IMR-90 (cell line): ENCODE measurements around the gene RCN1. TPM values are rescaled to one million over a fixed set of nuclear protein-coding genes. Genes with fewer than 3 reads are reported as not detected.

ENCODE experiments used
- ATAC-seq: fragments of 200-7000 bp; cut with Tn5 transposase; 2 replicates; pipeline ENCODE4 v1.9.1; 2020; ENCODE audit warnings: low read depth, mild to moderate bottlenecking, moderate library complexity
- BruUV-seq: library from RNA; stranded (reverse); fragments of 400-500 nt; replicated peaks from 2 replicates; lab custom pipeline; 2021; lab: Mats Ljungman, UMichigan
- CTCF ChIA-PET: fragments of 300-600 bp; formaldehyde crosslinking; extraction: SDS; loops from one replicate; lab custom pipeline; 2021; ENCODE audit warnings: antibody characterized with exemption; lab: Yijun Ruan, JAX
- POLR2A ChIA-PET: fragments of 300-600 bp; sonication (Branson Sonifier 250); formaldehyde crosslinking; loops from one replicate; lab custom pipeline; 2022; ENCODE audit warnings: antibody characterized with exemption; ENCODE audit not compliant: unreplicated experiment; lab: Charles Lee
- DNase-seq: peaks from one replicate; pipeline ENCODE4 v3.0.0; 2013
- H2AFZ ChIP-seq: replicated peaks from 2 replicates; pipeline ENCODE3; 2013; ENCODE audit warnings: low read length, mild to moderate bottlenecking; ENCODE audit not compliant: poor library complexity
- H2AK5ac ChIP-seq: 2 replicates; pipeline ENCODE4 v1.6.1; 2013; ENCODE audit warnings: low read depth, low read length, inconsistent platforms
- H2AK9ac ChIP-seq: replicated peaks from 2 replicates; pipeline ENCODE3; 2013; ENCODE audit warnings: mild to moderate bottlenecking, low read depth, low read length, moderate library complexity; ENCODE audit not compliant: poor library complexity
- H2BK120ac ChIP-seq: 2 replicates; pipeline ENCODE4 v1.6.1; 2013; ENCODE audit warnings: low read depth, low read length, inconsistent platforms
- H2BK15ac ChIP-seq: 3 replicates; pipeline ENCODE4 v1.6.1; 2013; ENCODE audit warnings: low read depth, low read length, inconsistent platforms
- H2BK20ac ChIP-seq: 2 replicates; pipeline ENCODE4 v1.6.1; 2013; ENCODE audit warnings: low read depth, mild to moderate bottlenecking, inconsistent platforms, low read length, moderate library complexity
- H2BK5ac ChIP-seq: 2 replicates; pipeline ENCODE4 v1.6.1; 2013; ENCODE audit warnings: mild to moderate bottlenecking, low read depth, low read length, inconsistent platforms; ENCODE audit not compliant: poor library complexity, severe bottlenecking
- H3K14ac ChIP-seq: replicated peaks from 2 replicates; pipeline ENCODE4 v1.6.1; 2013; ENCODE audit warnings: low read depth, low read length, inconsistent platforms
- H3K18ac ChIP-seq: 2 replicates; pipeline ENCODE4 v1.6.1; 2013; ENCODE audit warnings: low read depth, low read length, control low read depth
- H3K23ac ChIP-seq: 2 replicates; pipeline ENCODE4 v1.6.1; 2013; ENCODE audit warnings: low read depth, low read length, inconsistent platforms
- H3K27ac ChIP-seq: 2 replicates; pipeline ENCODE4 v1.5.1; 2013; ENCODE audit warnings: mild to moderate bottlenecking, control low read depth, low read length; ENCODE audit not compliant: insufficient read depth
- H3K27me3 ChIP-seq: 2 replicates; pipeline ENCODE4 v1.6.1; 2013; ENCODE audit warnings: low read length; ENCODE audit not compliant: control insufficient read depth, insufficient read depth
- H3K36me3 ChIP-seq: 2 replicates; pipeline ENCODE4 v1.6.1; 2013; ENCODE audit warnings: low read length, mixed read lengths; ENCODE audit not compliant: control insufficient read depth, insufficient read depth
- H3K4ac ChIP-seq: 2 replicates; pipeline ENCODE4 v1.6.1; 2013; ENCODE audit warnings: low read depth, low read length, inconsistent platforms
- H3K4me1 ChIP-seq: 2 replicates; pipeline ENCODE4 v1.6.1; 2013; ENCODE audit warnings: low read length, mixed read lengths; ENCODE audit not compliant: control insufficient read depth, insufficient read depth
- H3K4me2 ChIP-seq: 2 replicates; pipeline ENCODE4 v1.6.1; 2013; ENCODE audit warnings: low read depth, mild to moderate bottlenecking, control low read depth, low read length, moderate library complexity
- H3K4me3 ChIP-seq: 2 replicates; pipeline ENCODE4 v1.5.1; 2013; ENCODE audit warnings: low read depth, mild to moderate bottlenecking, control low read depth, low read length, moderate library complexity; ENCODE audit not compliant: insufficient read depth
- H3K56ac ChIP-seq: 2 replicates; pipeline ENCODE4 v1.6.1; 2013; ENCODE audit warnings: low read length, inconsistent platforms; ENCODE audit not compliant: insufficient read depth; ENCODE audit errors: extremely low read depth
- H3K79me1 ChIP-seq, 2 experiments: 2 replicates each; pipeline ENCODE4 v1.6.1; 2013; ENCODE audit warnings: low read length in 2 of 2, inconsistent platforms in 1 of 2, low read depth in 1 of 2
- H3K9ac ChIP-seq: 2 replicates; pipeline ENCODE4 v1.6.1; 2013; ENCODE audit warnings: low read depth, low read length, control low read depth
- H3K9me1 ChIP-seq: 2 replicates; pipeline ENCODE4 v1.6.1; 2013; ENCODE audit warnings: low read length, inconsistent platforms; ENCODE audit not compliant: insufficient read depth
- H3K9me3 ChIP-seq: 2 replicates; pipeline ENCODE4 v1.6.1; 2013; ENCODE audit warnings: low read length; ENCODE audit not compliant: control insufficient read depth, insufficient read depth
- H4K20me1 ChIP-seq: 2 replicates; pipeline ENCODE4 v1.6.1; 2013; ENCODE audit warnings: low read length, inconsistent platforms; ENCODE audit not compliant: insufficient read depth
- H4K5ac ChIP-seq: 2 replicates; pipeline ENCODE4 v1.6.1; 2013; ENCODE audit warnings: mild to moderate bottlenecking, low read depth, low read length, control low read depth
- H4K8ac ChIP-seq, 2 experiments: 2 replicates each; pipeline ENCODE4 v1.6.1; 2013; ENCODE audit warnings: low read depth in 2 of 2, low read length in 2 of 2, control low read depth in 1 of 2, inconsistent platforms in 1 of 2
- H4K91ac ChIP-seq: 2 replicates; pipeline ENCODE4 v1.6.1; 2013; ENCODE audit warnings: low read depth, low read length, inconsistent platforms; ENCODE audit not compliant: insufficient read depth
- BHLHE40 ChIP-seq: fragments of 150-350 bp; IDR thresholded peaks from 2 replicates; pipeline ENCODE4 v1.6.1; 2016; ENCODE audit warnings: mild to moderate bottlenecking, low read depth, low read length
- MXI1 ChIP-seq: IDR thresholded peaks from 2 replicates; pipeline ENCODE4 v1.6.1; 2012; ENCODE audit warnings: low read depth, mild to moderate bottlenecking, low read length, moderate library complexity, borderline replicate concordance
- NFE2L2 ChIP-seq: fragments of 150-350 bp; IDR thresholded peaks from 2 replicates; pipeline ENCODE4 v1.6.1; 2016; ENCODE audit warnings: low read depth, mild to moderate bottlenecking, low read length
- WGBS, 2 experiments: methylation state at CpG; one replicate each; pipeline versions ENCODE4 v1.1.5 to v1.1.7; 2013; ENCODE audit warnings: missing lambda C conversion rate in 2 of 2; ENCODE audit not compliant: insufficient read length in 1 of 2; ENCODE audit errors: extremely low coverage in 2 of 2; 5-methylcytosine and 5-hydroxymethylcytosine counted together
- dilution Hi-C: fragments of 300-500 bp; cut with HindIII; formaldehyde crosslinking; loops from one replicate; pipeline ENCODE4 v1.14.3; 2018; ENCODE audit warnings: low sequenced_read_pairs; ENCODE audit not compliant: unreplicated experiment
- in situ Hi-C: fragments of 300-500 bp; cut with MboI; formaldehyde crosslinking; loops from 3 replicates; pipeline ENCODE4 v1.14.3; 2019; ENCODE audit warnings: low sequenced_read_pairs, inconsistent platforms, mixed read lengths
- intact Hi-C: fragments of 100-400 bp; cut with micrococcal nuclease; formaldehyde crosslinking; loops from 2 replicates; pipeline ENCODE4 v1.10.0; 2022
- polyA plus RNA-seq, 3 experiments: library from polyadenylated mRNA; depleted of rRNA; stranded (reverse); fragments of >200 nt; gene quantifications; 2 replicates each; pipeline ENCODE4 v1.2.3, GENCODE V29; 2012; ENCODE audit warnings: low replicate concordance in 1 of 3
- total RNA-seq: library from RNA; depleted of rRNA; stranded (reverse); fragments of >200 nt; gene quantifications from 2 replicates; pipeline ENCODE4 v1.2.3, GENCODE V29; 2012
- TF ChIP-seq, protein P1 (sequence below): fragments of 150-350 bp; IDR thresholded peaks from 2 replicates; pipeline ENCODE4 v1.6.1; 2016; ENCODE audit warnings: low read depth, mild to moderate bottlenecking, low read length, moderate library complexity, borderline replicate concordance

The RCN1 gene
- total and polyA plus RNA-seq, 2 of the 4 experiments (the other 2 are of a cell fraction): 129 to 193 TPM

DNA sequence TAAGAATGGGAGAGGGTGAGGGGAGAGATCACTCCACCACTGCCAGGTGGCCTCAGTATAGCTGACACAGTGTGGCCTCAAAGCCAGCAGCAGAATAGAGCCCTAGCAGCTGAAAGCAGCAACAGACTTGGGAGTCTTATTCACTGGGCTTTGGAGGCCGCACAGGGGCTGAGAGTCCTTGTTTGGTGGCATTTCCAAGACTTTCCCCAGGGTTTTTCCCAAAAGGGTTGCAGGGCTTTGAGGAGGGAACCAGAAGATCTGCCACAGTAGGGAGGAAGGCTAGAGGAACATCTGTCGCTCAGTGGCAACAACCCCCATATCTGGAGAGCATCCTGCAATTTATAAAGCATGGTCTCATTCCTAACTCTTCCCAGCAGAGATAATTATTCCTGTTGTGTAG lies 35.0 kb upstream of the RCN1 start:
- no peak overlapping the region for H2AFZ ChIP-seq
- H3K27ac ChIP-seq: no peak overlapping the region
- ATAC-seq (no peak), DNase-seq (no peak)
- H4K20me1 ChIP-seq: no peaks in the 10 kb centered on the region
- ChIA-PET POLR2A (no interaction called here), CTCF (interaction anchor here (1.4 kb wide), 1 partner anchor 16 kb away, joined by 3 read pairs; no protein-coding TSS in a partner anchor)
- intact Hi-C loops: no loop called here
- H3K18ac ChIP-seq: no peak overlapping the region
- TF ChIP-seq, protein P1, sequence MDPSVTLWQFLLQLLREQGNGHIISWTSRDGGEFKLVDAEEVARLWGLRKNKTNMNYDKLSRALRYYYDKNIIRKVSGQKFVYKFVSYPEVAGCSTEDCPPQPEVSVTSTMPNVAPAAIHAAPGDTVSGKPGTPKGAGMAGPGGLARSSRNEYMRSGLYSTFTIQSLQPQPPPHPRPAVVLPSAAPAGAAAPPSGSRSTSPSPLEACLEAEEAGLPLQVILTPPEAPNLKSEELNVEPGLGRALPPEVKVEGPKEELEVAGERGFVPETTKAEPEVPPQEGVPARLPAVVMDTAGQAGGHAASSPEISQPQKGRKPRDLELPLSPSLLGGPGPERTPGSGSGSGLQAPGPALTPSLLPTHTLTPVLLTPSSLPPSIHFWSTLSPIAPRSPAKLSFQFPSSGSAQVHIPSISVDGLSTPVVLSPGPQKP: no peak
- TF ChIP-seq BHLHE40 (no peak), NFE2L2 (no peak), MXI1 (no peak)
- no peak overlapping the region for H2BK5ac ChIP-seq
- H3K23ac ChIP-seq: no peak overlapping the region
- H2BK15ac ChIP-seq: no peak overlapping the region
- H3K9ac ChIP-seq: no peak overlapping the region
- no peaks in the 10 kb centered on the region for H3K9me3 ChIP-seq
- H3K4me2 ChIP-seq: no peak overlapping the region
- H4K5ac ChIP-seq: no peak overlapping the region
- no peak overlapping the region for H4K91ac ChIP-seq
- in situ Hi-C loops: no loop called here
- no peak overlapping the region for H3K4me3 ChIP-seq
- no peaks in the 10 kb centered on the region for H3K36me3 ChIP-seq
- no peak overlapping the region for H2BK20ac ChIP-seq
- no CpG with 5 or more reads among the region's 2 CpGs for WGBS, 2 experiments
- dilution Hi-C loops: loop anchor here (25.0 kb wide), 1 partner anchor 106 kb away; no protein-coding TSS in a partner anchor
- no TSS peak for BruUV-seq
- H3K27me3 ChIP-seq: peaks cover 60% of the 10 kb centered on the region
- no peak overlapping the region for H3K4ac ChIP-seq
- no peak overlapping the region for H4K8ac ChIP-seq
- H2AK9ac ChIP-seq: no peak overlapping the region
- H2BK120ac ChIP-seq: no peak overlapping the region
- H3K9me1 ChIP-seq: no peaks in the 10 kb centered on the region
- no peak overlapping the region for H2AK5ac ChIP-seq
- no peak overlapping the region for H3K14ac ChIP-seq
- no peaks in the 10 kb centered on the region for H3K4me1 ChIP-seq
- no peaks in the 10 kb centered on the region for H3K79me1 ChIP-seq
- H3K56ac ChIP-seq: no peak overlapping the region
